A549 (cell line): ENCODE results near the gene HRG. TPM values are rescaled to one million over a fixed set of nuclear protein-coding genes. Genes with fewer than 3 reads are reported as not detected.

Experiments used
- ATAC-seq, 2 experiments: fragments of 200-7000 bp in 1 of 2; fragments of >200 bp in 1 of 2; cut with Nextera tagmentation in 1 of 2; cut with Tn5 transposase in 1 of 2; 3 replicates each; pipeline versions ENCODE4 v1.8.0 to v1.9.1; 2018 to 2020; ENCODE audit warnings: mild to moderate bottlenecking in 1 of 2, moderate library complexity in 1 of 2
- CTCF ChIA-PET: fragments of 300-600 bp; sonication (Branson Sonifier 250); formaldehyde crosslinking; extraction: SDS; loops from one replicate; lab custom pipeline; 2021; ENCODE audit warnings: antibody characterized with exemption, inconsistent platforms; lab: Yijun Ruan, JAX
- POLR2A ChIA-PET: fragments of 350-600 bp; formaldehyde crosslinking; extraction: SDS; loops from one replicate; lab custom pipeline; 2021; ENCODE audit warnings: antibody characterized with exemption, inconsistent platforms; lab: Yijun Ruan, JAX
- DNase-seq, 2 experiments: peaks; one replicate each; pipeline versions ENCODE4 v3.0.0 to v3.0.0-alpha.2; 2011 to 2016; ENCODE audit warnings: low read depth in 1 of 2, low spot score in 1 of 2
- FAIRE-seq: peaks from 2 replicates; lab custom pipeline; 2011; peaks lifted over from hg19 to GRCh38; lab: Jason Lieb, UNC
- H3K27ac ChIP-seq, 2 experiments: fragments of >200 bp; sonication (Bioruptor Twin); formaldehyde crosslinking; 3 replicates each; pipeline ENCODE4 v1.5.1; 2016 to 2017
- H3K4me1 ChIP-seq: fragments of >200 bp; sonication (Bioruptor Twin); formaldehyde crosslinking; 3 replicates; pipeline ENCODE4 v1.6.1; 2016
- H3K4me2 ChIP-seq: fragments of >200 bp; sonication (Bioruptor Twin); formaldehyde crosslinking; 3 replicates; pipeline ENCODE4 v1.6.1; 2016
- H3K4me3 ChIP-seq: fragments of >200 bp; sonication (Bioruptor Twin); formaldehyde crosslinking; 3 replicates; pipeline ENCODE4 v1.5.1; 2016
- H3K9me3 ChIP-seq: fragments of >200 bp; sonication (Bioruptor Twin); formaldehyde crosslinking; 3 replicates; pipeline ENCODE4 v1.6.1; 2016
- BHLHE40 ChIP-seq: IDR thresholded peaks from 2 replicates; pipeline ENCODE4 v1.6.1; 2012; ENCODE audit warnings: low read depth, low read length, inconsistent platforms
- CBX8 ChIP-seq: fragments of 200-600 bp; sonication (generic); IDR thresholded peaks from 2 replicates; pipeline ENCODE4 v1.6.1; 2016
- CEBPB ChIP-seq, 2 experiments: fragments of >200 bp in 1 of 2; sonication (Bioruptor Twin) in 1 of 2; formaldehyde crosslinking in 1 of 2; IDR thresholded peaks; 2 replicates each; pipeline ENCODE4 v1.6.1; 2012 to 2016
- EHF ChIP-seq: fragments of 250-450 bp; sonication (Bioruptor Pico); IDR thresholded peaks from 2 replicates; pipeline ENCODE4 v1.5.0; 2020; ENCODE audit warnings: mild to moderate bottlenecking
- FOSL2 ChIP-seq, 2 experiments: fragments of 450-650 bp in 1 of 2; fragments of >200 bp in 1 of 2; sonication (Bioruptor Twin) in 1 of 2; formaldehyde crosslinking; IDR thresholded peaks; 2 replicates each; pipeline versions ENCODE4 v1.5.0 to v1.6.1; 2016 to 2020; ENCODE audit warnings: mild to moderate bottlenecking in 1 of 2, moderate library complexity in 1 of 2
- GATA3 ChIP-seq: IDR thresholded peaks from 2 replicates; pipeline ENCODE4 v1.6.1; 2012; ENCODE audit warnings: borderline replicate concordance
- HOXA7 ChIP-seq: fragments of 250-450 bp; sonication (Bioruptor Pico); IDR thresholded peaks from 2 replicates; pipeline ENCODE4 v1.5.0; 2020; ENCODE audit warnings: mild to moderate bottlenecking, moderate library complexity
- JUNB ChIP-seq: fragments of >200 bp; sonication (Bioruptor Twin); formaldehyde crosslinking; IDR thresholded peaks from 2 replicates; pipeline ENCODE4 v1.6.1; 2016
- KDM1A ChIP-seq: fragments of 200-600 bp; sonication (generic); IDR thresholded peaks from 2 replicates; pipeline ENCODE4 v1.6.1; 2016; ENCODE audit warnings: low read depth, mild to moderate bottlenecking
- MAFK ChIP-seq: fragments of 450-650 bp; IDR thresholded peaks from 2 replicates; pipeline ENCODE4 v1.6.1; 2014; ENCODE audit not compliant: partially characterized antibody
- NFE2L2 ChIP-seq: fragments of 150-350 bp; conservative IDR thresholded peaks from 2 replicates; pipeline ENCODE4 v1.6.1; 2014; ENCODE audit warnings: low read length
- NR3C1 ChIP-seq: fragments of >200 bp; sonication (Bioruptor Twin); formaldehyde crosslinking; IDR thresholded peaks from 3 replicates; pipeline ENCODE4 v1.6.1; 2017
- POLR2AphosphoS2 ChIP-seq: conservative IDR thresholded peaks from 2 replicates; pipeline ENCODE4 v1.6.1; 2012; ENCODE audit warnings: low read length, improper control_type of control experiment, inconsistent platforms
- RAD21 ChIP-seq, 2 experiments: fragments of >200 bp in 1 of 2; sonication (Bioruptor Twin) in 1 of 2; formaldehyde crosslinking in 1 of 2; IDR thresholded peaks in 1 of 2; conservative IDR thresholded peaks in 1 of 2; 2 replicates in 1 of 2; 3 replicates in 1 of 2; pipeline ENCODE4 v1.6.1; 2012 to 2018; ENCODE audit warnings: inconsistent platforms in 1 of 2
- SMC3 ChIP-seq: fragments of >200 bp; sonication (Bioruptor Twin); formaldehyde crosslinking; IDR thresholded peaks from 3 replicates; pipeline ENCODE4 v1.6.1; 2018; ENCODE audit warnings: inconsistent platforms
- SREBF2 ChIP-seq: fragments of 450-650 bp; IDR thresholded peaks from 2 replicates; pipeline ENCODE4 v1.6.1; 2014; ENCODE audit warnings: mild to moderate bottlenecking, moderate library complexity
- ZFP36 ChIP-seq: fragments of 450-650 bp; IDR thresholded peaks from 2 replicates; pipeline ENCODE4 v1.6.1; 2014; ENCODE audit warnings: borderline replicate concordance; ENCODE audit not compliant: partially characterized antibody
- ZSCAN20 ChIP-seq: fragments of 250-450 bp; sonication (Bioruptor Pico); IDR thresholded peaks from 2 replicates; pipeline ENCODE4 v1.8.0; 2022; ENCODE audit warnings: mild to moderate bottlenecking, moderate library complexity
- WGBS: methylation state at CpG from one replicate; pipeline ENCODE4 v1.1.6; 2017; ENCODE audit errors: missing lambda C conversion rate; 5-methylcytosine and 5-hydroxymethylcytosine counted together
- polyA plus RNA-seq, 4 experiments: library from polyadenylated mRNA; depleted of rRNA in 3 of 4; stranded (reverse); fragments of >200 nt; fragmentation: RNase III in 1 of 4; extraction: RNeasy Plus Mini Kit Qiagen cat#74134 plus additional on column Dnase treatment in 1 of 4; gene quantifications; 2 replicates in 3 of 4; 3 replicates in 1 of 4; pipeline ENCODE4 v1.2.3, GENCODE V29; 2011 to 2017
- TF ChIP-seq, protein P1 (sequence below): fragments of >200 bp; sonication (Bioruptor Twin); formaldehyde crosslinking; IDR thresholded peaks from 3 replicates; pipeline ENCODE4 v1.5.1; 2016
- TF ChIP-seq, protein P2 (sequence below): IDR thresholded peaks from 2 replicates; pipeline ENCODE4 v1.6.1; 2012; ENCODE audit warnings: low read depth, borderline replicate concordance
- TF ChIP-seq, protein P3 (sequence below): IDR thresholded peaks from 2 replicates; pipeline ENCODE4 v1.6.1; 2012
- TF ChIP-seq, protein P4 (sequence below): IDR thresholded peaks from 2 replicates; pipeline ENCODE4 v1.6.1; 2012
- TF ChIP-seq, protein P5 (sequence below): fragments of 450-650 bp; IDR thresholded peaks from 2 replicates; pipeline ENCODE4 v1.6.1; 2014; ENCODE audit warnings: antibody characterized with exemption
- TF ChIP-seq, protein P6 (sequence below): fragments of 150-350 bp; IDR thresholded peaks from 2 replicates; pipeline ENCODE4 v1.6.1; 2014; ENCODE audit warnings: low read depth, mild to moderate bottlenecking, low read length

Gene HRG
- polyA plus RNA-seq, 2 of the 4 experiments (the other 2 are of a cell fraction) = not detected

DNA sequence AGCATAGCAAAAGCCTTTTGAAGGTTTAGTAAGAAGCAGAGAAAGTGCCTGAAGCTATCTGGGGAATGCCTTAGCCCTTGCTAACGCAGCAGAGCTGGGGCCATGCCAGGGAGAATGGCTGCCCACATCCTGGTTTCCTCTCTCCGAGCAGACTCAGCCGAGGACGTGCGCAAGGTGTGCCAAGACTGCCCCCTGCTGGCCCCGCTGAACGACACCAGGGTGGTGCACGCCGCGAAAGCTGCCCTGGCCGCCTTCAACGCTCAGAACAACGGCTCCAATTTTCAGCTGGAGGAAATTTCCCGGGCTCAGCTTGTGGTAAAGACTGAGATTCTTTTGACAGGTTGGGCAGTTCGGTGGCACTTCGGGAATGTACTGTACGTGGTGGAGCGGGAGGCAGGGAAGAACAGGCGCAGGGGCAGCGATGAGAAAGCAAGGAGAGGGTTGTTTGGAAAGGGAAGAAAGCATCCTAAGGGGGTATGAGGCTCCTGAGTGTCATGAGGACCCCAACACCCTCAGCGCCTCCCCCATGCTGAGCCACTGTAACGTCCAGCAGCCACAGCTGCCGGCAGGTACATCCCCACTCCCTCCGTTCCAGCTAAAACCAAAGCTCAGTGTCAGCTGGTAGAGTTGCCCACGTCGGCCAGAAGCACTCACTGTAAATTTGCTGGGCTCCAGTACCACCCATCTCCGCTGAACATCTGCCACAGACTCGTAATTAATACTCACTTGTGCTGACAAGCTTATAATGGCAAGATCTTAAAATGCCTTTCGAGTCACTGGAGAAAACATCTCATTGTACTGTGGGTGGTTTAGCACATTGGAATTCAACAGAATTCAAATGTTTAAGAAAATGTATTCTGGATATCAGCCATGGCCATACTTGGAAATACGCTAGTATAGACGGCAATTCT is 48.5 kb upstream of the HRG start:
- Histone ChIP-seq H3K9me3 (no peaks in the 10 kb centered on the region), H3K27ac (peak overlapping the region; percentile 65 to 75; a peak in 5 of 6 replicates), H3K4me2 (peak overlapping the region; percentile 82), H3K4me1 (peaks cover 8% of the 10 kb centered on the region), H3K4me3 (peak overlapping the region; percentile 35)
- 29% methylated on average over 22 of the region's 31 CpGs for WGBS
- ATAC-seq (peak; percentile 97 to 99), DNase-seq (peak; percentile 86 to 87), FAIRE-seq (no peak)
- TF ChIP-seq HOXA7 (no peak), RAD21 (conservative IDR thresholded peaks at IDR 0.05 in 1 of 2, IDR thresholded peaks at IDR 0.05 in 1 of 2) (peak; percentile 74 to 84), MAFK (peak; percentile 37), FOSL2 (IDR thresholded peaks at IDR 0.05) (no peak), FOSL2 (CRISPR knock-in tag; IDR thresholded peaks at IDR 0.05) (0 out of 2 replicates have a peak, but pooled peaks have one; percentile 2), CBX8 (no peak), CEBPB (IDR thresholded peaks at IDR 0.05) (no peak), SMC3 (peak; percentile 82)
- TF ChIP-seq, protein P1, sequence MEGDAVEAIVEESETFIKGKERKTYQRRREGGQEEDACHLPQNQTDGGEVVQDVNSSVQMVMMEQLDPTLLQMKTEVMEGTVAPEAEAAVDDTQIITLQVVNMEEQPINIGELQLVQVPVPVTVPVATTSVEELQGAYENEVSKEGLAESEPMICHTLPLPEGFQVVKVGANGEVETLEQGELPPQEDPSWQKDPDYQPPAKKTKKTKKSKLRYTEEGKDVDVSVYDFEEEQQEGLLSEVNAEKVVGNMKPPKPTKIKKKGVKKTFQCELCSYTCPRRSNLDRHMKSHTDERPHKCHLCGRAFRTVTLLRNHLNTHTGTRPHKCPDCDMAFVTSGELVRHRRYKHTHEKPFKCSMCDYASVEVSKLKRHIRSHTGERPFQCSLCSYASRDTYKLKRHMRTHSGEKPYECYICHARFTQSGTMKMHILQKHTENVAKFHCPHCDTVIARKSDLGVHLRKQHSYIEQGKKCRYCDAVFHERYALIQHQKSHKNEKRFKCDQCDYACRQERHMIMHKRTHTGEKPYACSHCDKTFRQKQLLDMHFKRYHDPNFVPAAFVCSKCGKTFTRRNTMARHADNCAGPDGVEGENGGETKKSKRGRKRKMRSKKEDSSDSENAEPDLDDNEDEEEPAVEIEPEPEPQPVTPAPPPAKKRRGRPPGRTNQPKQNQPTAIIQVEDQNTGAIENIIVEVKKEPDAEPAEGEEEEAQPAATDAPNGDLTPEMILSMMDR = peak; percentile 72
- TF ChIP-seq, protein P2, sequence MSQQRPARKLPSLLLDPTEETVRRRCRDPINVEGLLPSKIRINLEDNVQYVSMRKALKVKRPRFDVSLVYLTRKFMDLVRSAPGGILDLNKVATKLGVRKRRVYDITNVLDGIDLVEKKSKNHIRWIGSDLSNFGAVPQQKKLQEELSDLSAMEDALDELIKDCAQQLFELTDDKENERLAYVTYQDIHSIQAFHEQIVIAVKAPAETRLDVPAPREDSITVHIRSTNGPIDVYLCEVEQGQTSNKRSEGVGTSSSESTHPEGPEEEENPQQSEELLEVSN = no peak
- TF ChIP-seq, protein P3, sequence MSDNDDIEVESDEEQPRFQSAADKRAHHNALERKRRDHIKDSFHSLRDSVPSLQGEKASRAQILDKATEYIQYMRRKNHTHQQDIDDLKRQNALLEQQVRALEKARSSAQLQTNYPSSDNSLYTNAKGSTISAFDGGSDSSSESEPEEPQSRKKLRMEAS = peak; percentile 67
- POLR2A ChIA-PET = interaction anchor here (0.8 to 1.8 kb wide), 4 partner anchors 47 to 508 kb away, joined by 3 to 16 read pairs (median 4); partner anchors contain the start of genes DNAJB11, EIF4A2 and ETV5
- CTCF ChIA-PET = interaction anchor here (0.5 to 5.5 kb wide), 44 partner anchors 9 to 789 kb away, joined by 3 to 62 read pairs (median 5); partner anchors contain the start of genes CRYGS, DNAJB11, EIF4A2 and TBCCD1

DNA sequence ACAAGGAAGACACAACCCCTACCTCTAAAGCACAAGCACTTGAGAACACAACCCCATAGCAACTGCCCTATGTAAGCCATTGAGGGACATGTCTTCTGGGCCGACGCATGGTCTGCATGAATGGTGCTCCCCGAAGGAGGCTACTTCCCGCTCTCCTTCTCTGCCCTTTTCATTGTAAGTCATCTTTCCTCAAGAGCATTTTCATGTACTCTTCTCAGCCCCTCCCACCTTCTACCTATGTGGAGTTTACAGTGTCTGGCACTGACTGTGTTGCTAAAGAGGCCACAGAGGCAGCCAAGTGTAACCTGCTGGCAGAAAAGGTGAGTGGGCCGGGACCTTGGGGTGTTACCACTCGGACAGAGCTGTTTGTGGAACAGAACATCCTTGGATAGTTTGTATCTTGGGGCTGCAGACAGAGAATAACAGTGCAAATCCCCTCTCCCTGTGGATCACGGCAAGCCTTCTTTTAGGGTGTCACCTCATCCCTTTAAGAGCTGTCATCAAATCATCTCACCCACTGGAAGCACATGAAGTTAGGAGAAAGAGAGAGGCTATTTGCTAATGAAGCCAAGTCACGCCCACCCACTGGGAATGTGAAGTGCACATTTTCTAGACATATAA is 47.4 kb upstream of the HRG start:
- no peak for ATAC-seq
- peaks cover 8% of the 10 kb centered on the region for H3K4me1 ChIP-seq
- TF ChIP-seq EHF (CRISPR knock-in tag) (no peak), NR3C1 (no peak), NFE2L2 (no peak)
- TF ChIP-seq, all 56 proteins: peak for 0
- Histone ChIP-seq H3K4me2 (no peak overlapping the region), H3K9me3 (no peaks in the 10 kb centered on the region), H3K4me3 (no peak overlapping the region), H3K27ac (no peak overlapping the region)
- no peak for DNase-seq
- no peak for FAIRE-seq
- 85% methylated on average over 8 of the region's 8 CpGs for WGBS
- ChIA-PET POLR2A (no interaction called here), CTCF (interaction anchor here (0.7 to 5.1 kb wide), 7 partner anchors 7 to 1095 kb away, joined by 3 to 62 read pairs (median 22); no protein-coding TSS in a partner anchor)

DNA sequence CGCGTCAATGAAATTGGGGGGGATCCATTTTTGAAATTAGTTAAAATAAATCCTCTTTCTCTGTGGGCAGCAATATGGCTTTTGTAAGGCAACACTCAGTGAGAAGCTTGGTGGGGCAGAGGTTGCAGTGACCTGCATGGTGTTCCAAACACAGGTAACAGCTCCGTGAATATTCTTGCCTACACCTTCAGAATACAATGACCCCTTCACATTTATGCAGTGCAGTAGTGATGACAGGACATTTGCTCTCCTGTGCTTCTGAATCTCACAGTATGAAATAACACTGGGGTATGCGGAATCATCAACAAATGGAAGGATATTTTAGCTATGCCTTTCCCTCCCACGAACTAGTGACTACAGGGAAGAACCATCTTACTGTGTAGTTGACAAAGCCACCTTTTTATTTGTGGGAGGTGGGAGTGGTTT is 46.0 kb upstream of the HRG start:
- Histone ChIP-seq H3K4me3 (no peak overlapping the region), H3K4me2 (no peak overlapping the region), H3K27ac (no peak overlapping the region), H3K4me1 (peaks cover 8% of the 10 kb centered on the region), H3K9me3 (no peaks in the 10 kb centered on the region)
- CTCF ChIA-PET = no interaction called here
- FAIRE-seq (no peak), ATAC-seq (no peak), DNase-seq (no peak)
- POLR2A ChIA-PET = no interaction called here
- WGBS = 76% methylated on average over 5 of the region's 5 CpGs
- TF ChIP-seq, protein P4, sequence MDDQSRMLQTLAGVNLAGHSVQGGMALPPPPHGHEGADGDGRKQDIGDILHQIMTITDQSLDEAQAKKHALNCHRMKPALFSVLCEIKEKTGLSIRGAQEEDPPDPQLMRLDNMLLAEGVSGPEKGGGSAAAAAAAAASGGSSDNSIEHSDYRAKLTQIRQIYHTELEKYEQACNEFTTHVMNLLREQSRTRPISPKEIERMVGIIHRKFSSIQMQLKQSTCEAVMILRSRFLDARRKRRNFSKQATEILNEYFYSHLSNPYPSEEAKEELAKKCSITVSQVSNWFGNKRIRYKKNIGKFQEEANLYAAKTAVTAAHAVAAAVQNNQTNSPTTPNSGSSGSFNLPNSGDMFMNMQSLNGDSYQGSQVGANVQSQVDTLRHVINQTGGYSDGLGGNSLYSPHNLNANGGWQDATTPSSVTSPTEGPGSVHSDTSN = no peak
- TF ChIP-seq KDM1A (no peak), ZFP36 (no peak), NR3C1 (no peak), SREBF2 (no peak), ZSCAN20 (no peak), GATA3 (no peak), POLR2AphosphoS2 (no peak), JUNB (no peak), EHF (CRISPR knock-in tag) (no peak), BHLHE40 (no peak)
- TF ChIP-seq, protein P5, sequence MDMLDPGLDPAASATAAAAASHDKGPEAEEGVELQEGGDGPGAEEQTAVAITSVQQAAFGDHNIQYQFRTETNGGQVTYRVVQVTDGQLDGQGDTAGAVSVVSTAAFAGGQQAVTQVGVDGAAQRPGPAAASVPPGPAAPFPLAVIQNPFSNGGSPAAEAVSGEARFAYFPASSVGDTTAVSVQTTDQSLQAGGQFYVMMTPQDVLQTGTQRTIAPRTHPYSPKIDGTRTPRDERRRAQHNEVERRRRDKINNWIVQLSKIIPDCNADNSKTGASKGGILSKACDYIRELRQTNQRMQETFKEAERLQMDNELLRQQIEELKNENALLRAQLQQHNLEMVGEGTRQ = no peak
- TF ChIP-seq, protein P6, sequence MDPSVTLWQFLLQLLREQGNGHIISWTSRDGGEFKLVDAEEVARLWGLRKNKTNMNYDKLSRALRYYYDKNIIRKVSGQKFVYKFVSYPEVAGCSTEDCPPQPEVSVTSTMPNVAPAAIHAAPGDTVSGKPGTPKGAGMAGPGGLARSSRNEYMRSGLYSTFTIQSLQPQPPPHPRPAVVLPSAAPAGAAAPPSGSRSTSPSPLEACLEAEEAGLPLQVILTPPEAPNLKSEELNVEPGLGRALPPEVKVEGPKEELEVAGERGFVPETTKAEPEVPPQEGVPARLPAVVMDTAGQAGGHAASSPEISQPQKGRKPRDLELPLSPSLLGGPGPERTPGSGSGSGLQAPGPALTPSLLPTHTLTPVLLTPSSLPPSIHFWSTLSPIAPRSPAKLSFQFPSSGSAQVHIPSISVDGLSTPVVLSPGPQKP = no peak
- TF ChIP-seq, protein P2 = no peak
